ENCODE data around the gene NF1.

DNA sequence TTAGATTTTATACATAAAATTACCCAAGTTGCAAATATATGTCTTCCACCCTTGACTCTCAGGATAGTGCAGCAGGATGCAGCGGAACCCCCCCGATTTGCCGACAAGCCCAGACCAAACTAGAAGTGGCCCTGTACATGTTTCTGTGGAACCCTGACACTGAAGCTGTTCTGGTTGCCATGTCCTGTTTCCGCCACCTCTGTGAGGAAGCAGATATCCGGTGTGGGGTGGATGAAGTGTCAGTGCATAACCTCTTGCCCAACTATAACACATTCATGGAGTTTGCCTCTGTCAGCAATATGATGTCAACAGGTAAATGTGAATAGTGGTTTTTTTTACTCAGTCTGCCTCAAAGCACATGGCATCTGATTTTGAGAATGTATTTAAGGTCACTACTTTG lies 131.6 kb downstream of the NF1 start:
- TF ChIP-seq, protein P1, sequence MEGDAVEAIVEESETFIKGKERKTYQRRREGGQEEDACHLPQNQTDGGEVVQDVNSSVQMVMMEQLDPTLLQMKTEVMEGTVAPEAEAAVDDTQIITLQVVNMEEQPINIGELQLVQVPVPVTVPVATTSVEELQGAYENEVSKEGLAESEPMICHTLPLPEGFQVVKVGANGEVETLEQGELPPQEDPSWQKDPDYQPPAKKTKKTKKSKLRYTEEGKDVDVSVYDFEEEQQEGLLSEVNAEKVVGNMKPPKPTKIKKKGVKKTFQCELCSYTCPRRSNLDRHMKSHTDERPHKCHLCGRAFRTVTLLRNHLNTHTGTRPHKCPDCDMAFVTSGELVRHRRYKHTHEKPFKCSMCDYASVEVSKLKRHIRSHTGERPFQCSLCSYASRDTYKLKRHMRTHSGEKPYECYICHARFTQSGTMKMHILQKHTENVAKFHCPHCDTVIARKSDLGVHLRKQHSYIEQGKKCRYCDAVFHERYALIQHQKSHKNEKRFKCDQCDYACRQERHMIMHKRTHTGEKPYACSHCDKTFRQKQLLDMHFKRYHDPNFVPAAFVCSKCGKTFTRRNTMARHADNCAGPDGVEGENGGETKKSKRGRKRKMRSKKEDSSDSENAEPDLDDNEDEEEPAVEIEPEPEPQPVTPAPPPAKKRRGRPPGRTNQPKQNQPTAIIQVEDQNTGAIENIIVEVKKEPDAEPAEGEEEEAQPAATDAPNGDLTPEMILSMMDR (IDR thresholded peaks at IDR 0.05), result no peak
- no peak for TF ChIP-seq POLR2A (IDR thresholded peaks at IDR 0.05)
